Right lobe of liver (tissue), 6 donors: ENCODE data around the gene CACNA2D3. TPM values are rescaled to one million over a fixed set of nuclear protein-coding genes. Genes with fewer than 3 reads are reported as not detected.

Experiments used
- ATAC-seq, 4 donors: fragments of 200-7000 bp; cut with Tn5 transposase; one replicate each; pipeline ENCODE4 v1.9.1; 2020; ENCODE audit warnings: mild to moderate bottlenecking in 4 of 4, moderate library complexity in 4 of 4
- DNase-seq, 3 donors: peaks; one replicate each; pipeline ENCODE4 v3.0.0-alpha.2; 2020
- H3K27ac ChIP-seq, 3 donors: fragments of 200-600 bp; one replicate each; pipeline ENCODE4 v1.8.0; 2022
- H3K27me3 ChIP-seq, 2 donors: fragments of 200-600 bp; one replicate each; pipeline ENCODE4 v1.8.0; 2022
- H3K36me3 ChIP-seq, 4 donors: fragments of 200-600 bp; sonication (generic) in 1 of 4; one replicate each; pipeline versions ENCODE4 v1.5.1 to v1.8.0; 2017 to 2022; ENCODE audit warnings: control low read depth in 1 of 4
- H3K4me1 ChIP-seq, 4 donors: fragments of 200-600 bp; sonication (generic) in 1 of 4; one replicate each; pipeline versions ENCODE4 v1.5.1 to v1.8.0; 2017 to 2022; ENCODE audit warnings: control low read depth in 1 of 4
- H3K4me3 ChIP-seq, 3 donors: fragments of 200-600 bp; one replicate each; pipeline ENCODE4 v1.8.0; 2022
- H3K9me3 ChIP-seq, 4 donors: fragments of 200-600 bp; sonication (generic) in 1 of 4; one replicate each; pipeline versions ENCODE4 v1.5.1 to v1.8.0; 2017 to 2022; ENCODE audit warnings: control low read depth in 1 of 4
- CTCF ChIP-seq, 4 donors: fragments of 200-600 bp in 3 of 4; fragments of 450-650 bp in 1 of 4; IDR thresholded peaks; one replicate each; pipeline versions ENCODE4 v1.5.1 to v1.8.0; 2016 to 2022; ENCODE audit warnings: antibody characterized with exemption in 4 of 4, mild to moderate bottlenecking in 2 of 4
- POLR2A ChIP-seq: fragments of 450-650 bp; IDR thresholded peaks from one replicate; pipeline ENCODE4 v1.6.1; 2017; ENCODE audit warnings: antibody characterized with exemption, mild to moderate bottlenecking
- WGBS: methylation state at CpG from one replicate; pipeline ENCODE4 v1.1.6; 2018; ENCODE audit warnings: low coverage, low lambda C conversion rate; ENCODE audit not compliant: insufficient coverage; ENCODE audit errors: missing lambda C conversion rate; 5-methylcytosine and 5-hydroxymethylcytosine counted together
- intact Hi-C, 2 donors: fragments of 100-400 bp; cut with DNase I; formaldehyde crosslinking; loops; one replicate each; pipeline versions ENCODE4 v1.11.2 to v1.14.1; 2022
- total RNA-seq, 6 experiments: library from RNA; depleted of rRNA in 2 of 6; stranded (reverse); fragments of >200 nt in 2 of 6; fragmentation: NEBNext Ultra II Directional in 3 of 6; extraction: Animal tissue kit (Norgen Biotek cat#: 25700) in 3 of 6; gene quantifications; one replicate each; pipeline versions ENCODE4 v1.1.0 to v1.2.4, GENCODE V29; 2016 to 2023
- donor health status: DM: no; HTN: yes; CAD: no.
- donor health status: DM: no; HTN: no; CAD: no.
- donor health status: DM: no; HTN: no; CAD: no.
- donor health status: DM: no; HTN: yes; CAD: no.
- donor health status: DM: no; HTN: yes; CAD: no.

CACNA2D3 gene
- total RNA-seq, 6 experiments from 2014 or later, result 0.28 to 0.87 TPM; not detected in 4

DNA sequence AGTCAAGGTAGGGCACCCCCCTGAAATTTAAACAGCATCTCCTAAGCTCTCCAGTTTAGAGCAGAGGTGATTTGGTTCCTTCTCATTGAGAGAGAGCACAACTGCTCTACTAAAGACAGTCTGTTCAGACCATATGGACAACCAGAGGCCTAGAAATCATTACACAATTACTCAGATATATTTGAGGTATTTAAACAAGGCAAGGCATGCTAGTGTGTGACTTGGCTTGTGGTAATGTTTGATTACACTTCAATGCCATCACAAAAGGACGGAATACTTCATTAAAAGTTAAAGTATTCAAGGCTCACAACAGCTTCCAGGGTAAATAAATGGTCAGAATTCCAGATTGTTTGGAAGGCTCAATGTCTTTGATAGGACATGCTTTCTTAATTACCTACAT is 695.3 kb downstream of the CACNA2D3 start:
- ATAC-seq (no peak), DNase-seq (no peak)
- Histone ChIP-seq H3K4me3 (no peak overlapping the region), H3K27me3 (no peaks in the 10 kb centered on the region), H3K4me1 (no peaks in the 10 kb centered on the region), H3K27ac (no peak overlapping the region), H3K36me3 (no peaks in the 10 kb centered on the region), H3K9me3 (no peaks in the 10 kb centered on the region)
- 50% methylated on average over 1 of the region's 1 CpG for WGBS
- intact Hi-C loops, result no loop called here
- no peak for TF ChIP-seq POLR2A
- no peak for TF ChIP-seq CTCF (IDR thresholded peaks at IDR 0.05)

GRCh38 chr3:54818486-54818885 is 696.1 kb downstream of the CACNA2D3 start:
- no peak for ATAC-seq
- H3K27ac ChIP-seq, result no peak overlapping the region
- no peak for DNase-seq
- H3K36me3 ChIP-seq, result no peaks in the 10 kb centered on the region
- no peaks in the 10 kb centered on the region for H3K9me3 ChIP-seq
- intact Hi-C loops, result no loop called here
- no peak for TF ChIP-seq POLR2A
- no peak for TF ChIP-seq CTCF (IDR thresholded peaks at IDR 0.05)
- H3K27me3 ChIP-seq, result no peaks in the 10 kb centered on the region
- no peaks in the 10 kb centered on the region for H3K4me1 ChIP-seq
- WGBS, result 84% methylated on average over 2 of the region's 2 CpGs
- H3K4me3 ChIP-seq, result no peak overlapping the region

GRCh38 chr3:54818942-54819341 is 696.6 kb downstream of the CACNA2D3 start:
- DNase-seq, result no peak
- Histone ChIP-seq H3K27me3 (no peaks in the 10 kb centered on the region), H3K9me3 (no peaks in the 10 kb centered on the region), H3K36me3 (no peaks in the 10 kb centered on the region), H3K4me3 (no peak overlapping the region), H3K27ac (no peak overlapping the region), H3K4me1 (no peaks in the 10 kb centered on the region)
- ATAC-seq, result no peak
- WGBS, result 100% methylated on average over 1 of the region's 1 CpG
- TF ChIP-seq POLR2A, result no peak
- TF ChIP-seq CTCF (IDR thresholded peaks at IDR 0.05), result no peak
- intact Hi-C loops, result no loop called here

GRCh38 chr3:54819946-54820345 is 697.6 kb downstream of the CACNA2D3 start:
- no peak overlapping the region for H3K27ac ChIP-seq
- H3K36me3 ChIP-seq, result no peaks in the 10 kb centered on the region
- H3K9me3 ChIP-seq, result no peaks in the 10 kb centered on the region
- WGBS, result 76% methylated on average over 5 of the region's 5 CpGs
- no peaks in the 10 kb centered on the region for H3K27me3 ChIP-seq
- no peak for TF ChIP-seq POLR2A
- TF ChIP-seq CTCF (IDR thresholded peaks at IDR 0.05), result no peak
- no peak overlapping the region for H3K4me3 ChIP-seq
- ATAC-seq (no peak), DNase-seq (no peak)
- H3K4me1 ChIP-seq, result no peaks in the 10 kb centered on the region
- intact Hi-C loops, result no loop called here

GRCh38 chr3:54822206-54822605 is 699.9 kb downstream of the CACNA2D3 start:
- WGBS, result 0% methylated on average over 1 of the region's 1 CpG
- TF ChIP-seq CTCF (IDR thresholded peaks at IDR 0.05), result no peak
- TF ChIP-seq POLR2A, result no peak

More at GRCh38 chr3:54822206-54822605, 699.9 kb downstream of the CACNA2D3 start:
- intact Hi-C loops, result no loop called here
- Histone ChIP-seq H3K27me3 (no peaks in the 10 kb centered on the region), H3K4me3 (no peak overlapping the region), H3K9me3 (no peaks in the 10 kb centered on the region), H3K27ac (no peak overlapping the region), H3K36me3 (no peaks in the 10 kb centered on the region), H3K4me1 (no peaks in the 10 kb centered on the region)
- ATAC-seq (peak in 1 of 4 donors; percentile 27), DNase-seq (no peak)
